ENCODE measurements around the gene ZFPM1.

Gene ZFPM1

DNA sequence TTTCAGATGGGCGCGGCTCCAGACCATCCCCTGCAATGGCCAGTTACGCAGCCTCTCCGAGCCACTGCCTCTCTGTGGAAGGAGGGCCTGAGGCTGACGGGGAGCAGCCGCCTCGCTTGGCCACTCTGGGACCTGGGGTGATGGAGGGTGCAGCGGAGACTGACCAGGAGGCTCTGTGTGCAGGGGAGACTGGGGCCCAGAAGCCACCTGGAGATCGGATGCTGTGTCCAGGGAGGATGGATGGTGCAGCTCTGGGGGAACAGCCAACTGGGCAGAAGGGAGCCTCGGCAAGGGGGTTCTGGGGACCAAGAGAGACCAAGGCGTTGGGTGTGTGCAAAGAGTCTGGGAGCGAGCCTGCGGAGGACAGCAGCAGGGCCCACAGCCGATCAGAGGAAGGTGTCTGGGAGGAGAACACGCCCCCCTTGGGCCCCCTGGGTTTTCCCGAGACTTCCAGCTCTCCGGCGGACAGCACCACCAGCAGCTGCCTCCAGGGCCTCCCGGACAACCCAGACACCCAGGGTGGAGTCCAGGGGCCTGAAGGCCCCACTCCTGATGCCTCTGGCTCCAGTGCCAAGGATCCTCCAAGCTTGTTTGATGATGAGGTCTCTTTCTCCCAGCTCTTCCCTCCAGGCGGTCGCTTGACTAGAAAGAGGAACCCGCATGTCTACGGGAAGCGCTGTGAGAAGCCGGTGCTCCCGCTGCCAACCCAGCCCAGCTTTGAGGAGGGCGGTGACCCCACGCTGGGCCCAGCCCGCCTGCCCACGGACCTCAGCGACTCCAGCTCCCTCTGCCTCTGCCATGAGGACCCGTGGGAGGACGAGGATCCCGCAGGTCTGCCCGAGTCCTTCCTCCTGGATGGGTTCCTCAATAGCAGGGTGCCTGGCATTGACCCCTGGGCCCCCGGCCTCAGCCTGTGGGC lies 17.4 kb upstream of the ZFPM1 start:
- no peak for DNase-seq

DNA sequence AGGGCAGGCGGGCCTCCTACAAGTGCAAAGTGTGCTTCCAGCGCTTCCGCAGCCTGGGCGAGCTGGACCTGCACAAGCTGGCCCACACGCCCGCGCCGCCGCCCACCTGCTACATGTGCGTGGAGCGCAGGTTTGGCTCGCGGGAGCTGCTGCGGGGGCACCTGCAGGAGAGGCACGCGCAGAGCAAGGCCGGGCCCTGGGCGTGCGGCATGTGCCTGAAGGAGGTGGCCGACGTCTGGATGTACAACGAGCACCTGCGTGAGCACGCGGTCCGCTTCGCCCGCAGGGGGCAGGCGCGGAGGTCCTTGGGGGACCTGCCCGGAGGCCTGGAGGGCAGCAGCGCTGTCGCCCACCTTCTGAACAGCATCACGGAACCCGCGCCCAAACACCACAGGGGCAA lies 16.3 kb upstream of the ZFPM1 start:
- DNase-seq = no peak

DNA sequence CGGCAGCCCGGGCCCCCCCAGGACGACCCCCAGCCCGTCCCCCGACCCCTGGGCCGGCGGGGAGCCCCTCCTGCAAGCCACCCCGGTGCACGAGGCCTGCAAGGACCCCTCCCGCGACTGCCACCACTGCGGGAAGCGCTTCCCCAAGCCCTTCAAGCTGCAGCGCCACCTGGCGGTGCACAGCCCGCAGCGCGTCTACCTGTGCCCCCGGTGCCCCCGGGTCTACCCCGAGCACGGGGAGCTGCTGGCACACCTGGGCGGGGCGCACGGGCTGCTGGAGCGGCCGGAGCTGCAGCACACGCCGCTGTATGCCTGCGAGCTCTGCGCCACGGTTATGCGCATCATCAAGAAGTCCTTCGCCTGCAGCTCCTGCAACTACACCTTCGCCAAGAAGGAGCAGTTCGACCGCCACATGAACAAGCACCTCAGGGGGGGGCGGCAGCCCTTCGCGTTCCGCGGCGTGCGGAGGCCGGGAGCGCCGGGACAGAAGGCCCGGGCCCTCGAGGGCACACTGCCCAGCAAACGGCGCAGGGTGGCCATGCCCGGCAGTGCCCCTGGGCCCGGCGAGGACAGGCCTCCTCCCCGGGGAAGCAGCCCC lies 15.6 kb upstream of the ZFPM1 start:
- peak in 1 of 2 experiments; percentile 57 for DNase-seq

DNA sequence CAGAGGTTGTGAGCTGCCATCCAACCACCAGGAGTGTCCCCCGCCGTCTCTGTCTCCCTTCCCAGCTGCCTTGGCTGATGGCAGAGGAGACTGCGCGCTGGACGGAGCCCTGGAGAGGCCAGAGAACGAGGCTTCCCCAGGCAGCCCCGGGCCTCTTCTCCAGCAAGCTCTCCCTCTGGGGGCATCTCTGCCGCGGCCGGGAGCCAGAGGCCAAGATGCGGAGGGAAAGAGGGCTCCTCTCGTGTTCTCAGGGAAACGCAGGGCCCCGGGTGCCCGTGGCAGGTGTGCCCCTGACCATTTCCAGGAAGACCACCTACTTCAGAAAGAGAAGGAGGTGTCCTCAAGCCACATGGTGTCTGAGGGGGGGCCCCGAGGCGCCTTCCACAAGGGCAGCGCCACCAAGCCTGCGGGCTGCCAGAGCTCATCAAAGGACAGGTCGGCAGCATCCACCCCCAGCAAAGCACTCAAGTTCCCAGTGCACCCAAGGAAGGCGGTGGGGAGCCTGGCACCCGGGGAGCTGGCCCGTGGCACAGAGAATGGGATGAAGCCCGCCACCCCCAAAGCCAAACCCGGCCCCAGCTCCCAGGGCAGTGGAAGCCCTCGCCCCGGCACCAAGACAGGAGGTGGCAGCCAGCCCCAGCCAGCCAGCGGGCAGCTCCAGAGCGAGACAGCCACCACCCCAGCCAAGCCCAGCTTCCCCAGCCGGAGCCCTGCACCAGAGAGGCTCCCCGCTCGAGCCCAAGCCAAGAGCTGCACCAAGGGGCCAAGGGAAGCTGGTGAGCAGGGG lies 14.8 kb upstream of the ZFPM1 start:
- DNase-seq = no peak

DNA sequence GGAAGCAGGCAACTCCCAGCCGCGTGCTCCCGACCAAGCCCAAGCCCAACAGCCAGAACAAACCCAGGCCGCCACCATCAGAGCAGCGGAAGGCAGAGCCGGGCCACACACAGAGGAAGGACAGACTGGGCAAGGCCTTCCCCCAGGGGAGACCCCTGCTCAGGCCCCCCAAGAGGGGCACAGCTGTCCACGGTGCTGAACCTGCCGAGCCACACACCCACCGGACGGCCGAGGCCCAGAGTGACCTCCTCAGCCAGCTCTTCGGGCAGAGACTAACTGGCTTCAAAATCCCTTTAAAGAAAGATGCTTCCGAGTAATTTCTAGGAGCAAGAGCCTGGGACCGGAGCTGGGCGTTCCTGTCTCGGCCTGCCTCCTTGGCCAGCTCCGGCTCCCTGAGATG lies 14.1 kb upstream of the ZFPM1 start:
- DNase-seq = no peak

DNA sequence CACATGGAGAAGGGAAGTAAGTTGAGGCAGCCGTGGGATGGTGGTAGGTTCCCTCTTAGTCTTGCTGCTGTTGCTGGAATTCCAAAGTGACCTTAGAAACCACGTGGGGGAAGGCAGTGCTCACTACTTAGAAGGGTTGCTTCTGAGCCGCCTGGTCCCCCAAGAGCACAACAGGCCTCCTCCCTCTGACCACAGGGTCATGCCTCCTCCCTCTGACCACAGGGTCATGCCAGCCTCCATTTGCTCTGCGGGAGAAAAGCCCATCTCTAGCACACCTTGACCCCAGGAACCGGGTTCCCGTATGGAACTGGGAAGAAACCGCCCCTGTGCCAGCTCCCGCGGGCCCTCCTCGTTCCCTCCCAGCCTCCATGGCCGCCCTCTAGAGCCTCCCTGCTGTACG lies 13.4 kb upstream of the ZFPM1 start:
- no peak for DNase-seq

DNA sequence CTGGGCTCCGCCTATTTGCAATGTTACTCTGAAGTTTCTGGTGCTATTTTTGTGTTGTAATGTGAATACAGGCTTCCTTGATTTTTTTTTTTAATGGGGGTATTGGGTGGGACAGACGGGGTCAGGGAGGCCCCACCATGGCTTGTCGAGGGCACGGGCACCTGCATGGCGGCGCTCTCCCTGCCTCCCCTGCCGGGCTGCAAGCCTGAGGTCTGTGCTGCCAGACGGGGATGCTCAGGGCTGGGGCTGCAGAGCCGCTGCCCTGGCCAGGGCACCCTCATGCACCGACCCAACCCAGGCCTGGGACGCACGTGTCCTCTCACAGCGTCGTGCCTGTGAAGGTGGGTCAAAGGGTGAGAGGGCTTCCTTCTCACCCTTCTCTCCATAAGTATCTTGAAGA lies 13.0 kb upstream of the ZFPM1 start:
- DNase-seq = no peak

DNA sequence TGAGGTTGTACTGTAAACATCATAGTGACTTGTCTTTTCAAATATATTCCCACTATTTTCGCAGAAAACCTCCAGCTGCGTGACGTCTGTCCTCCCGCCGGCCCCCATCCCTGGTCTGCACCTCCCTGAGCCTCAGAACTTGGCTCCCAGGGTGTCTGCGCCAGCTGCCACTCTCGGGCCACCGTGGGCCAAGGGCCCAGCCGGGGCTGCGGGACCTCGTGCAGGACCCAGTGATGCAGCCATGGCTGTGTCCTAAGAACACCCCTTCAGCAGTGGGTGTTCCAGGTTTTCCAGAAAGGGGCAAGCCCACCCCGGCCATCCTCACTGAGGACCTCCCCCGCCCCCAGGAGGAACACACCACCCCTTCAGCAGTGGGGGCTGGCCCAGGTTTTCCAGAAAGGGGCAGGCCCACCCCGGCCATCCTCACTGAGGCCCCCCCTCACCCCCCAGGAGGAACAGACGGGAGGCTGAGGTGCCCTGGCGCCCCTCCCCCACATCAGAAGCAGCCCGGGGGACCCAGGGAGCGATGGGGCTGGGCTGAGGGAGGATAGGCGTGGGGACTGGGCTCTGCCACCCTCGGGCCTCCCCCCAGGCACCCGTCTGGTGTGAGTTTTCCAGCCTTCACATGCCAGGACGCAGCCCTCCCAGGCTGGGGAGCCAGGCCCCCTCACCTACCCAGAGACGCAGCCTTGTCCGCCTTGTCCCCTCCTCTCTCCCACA lies 12.2 kb upstream of the ZFPM1 start:
- DNase-seq = no peak

DNA sequence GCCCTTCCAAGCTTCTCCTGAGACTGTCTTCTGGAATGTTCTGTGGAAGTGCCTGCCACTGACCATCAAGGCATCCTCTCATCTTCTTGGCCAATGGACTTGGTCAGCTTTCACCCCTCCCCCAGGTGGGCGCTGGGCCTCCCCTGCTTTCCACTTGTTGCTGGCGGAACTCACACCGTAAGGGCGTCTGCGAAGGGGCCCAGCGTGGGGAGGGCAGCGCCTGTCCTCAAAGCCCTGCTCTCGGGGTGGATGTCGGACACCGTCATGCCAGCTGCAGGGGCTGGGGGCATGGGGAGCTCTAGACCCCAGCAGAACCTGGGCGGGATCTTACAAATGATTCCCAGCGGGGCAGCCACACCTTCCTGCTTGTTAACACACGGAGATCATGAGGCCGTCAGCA lies 11.6 kb upstream of the ZFPM1 start:
- DNase-seq = no peak

DNA sequence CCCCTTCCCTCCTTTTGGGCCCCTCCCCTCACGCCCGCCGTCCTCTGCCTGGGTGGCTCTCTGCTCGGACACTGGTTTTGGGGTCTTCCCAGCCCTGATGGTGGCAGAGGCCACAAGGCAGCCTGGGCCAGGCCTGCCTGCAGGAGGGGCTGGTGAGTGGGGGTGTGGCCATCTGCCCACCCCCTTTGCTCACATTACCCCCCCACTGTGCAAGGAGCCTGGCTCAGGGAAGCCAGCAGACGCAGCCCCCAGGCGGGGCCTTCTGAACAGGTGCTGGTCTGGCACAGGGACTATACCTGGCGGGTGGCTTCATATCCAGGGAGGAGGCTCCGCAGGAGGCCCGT lies 10.7 kb upstream of the ZFPM1 start:
- DNase-seq = no peak

DNA sequence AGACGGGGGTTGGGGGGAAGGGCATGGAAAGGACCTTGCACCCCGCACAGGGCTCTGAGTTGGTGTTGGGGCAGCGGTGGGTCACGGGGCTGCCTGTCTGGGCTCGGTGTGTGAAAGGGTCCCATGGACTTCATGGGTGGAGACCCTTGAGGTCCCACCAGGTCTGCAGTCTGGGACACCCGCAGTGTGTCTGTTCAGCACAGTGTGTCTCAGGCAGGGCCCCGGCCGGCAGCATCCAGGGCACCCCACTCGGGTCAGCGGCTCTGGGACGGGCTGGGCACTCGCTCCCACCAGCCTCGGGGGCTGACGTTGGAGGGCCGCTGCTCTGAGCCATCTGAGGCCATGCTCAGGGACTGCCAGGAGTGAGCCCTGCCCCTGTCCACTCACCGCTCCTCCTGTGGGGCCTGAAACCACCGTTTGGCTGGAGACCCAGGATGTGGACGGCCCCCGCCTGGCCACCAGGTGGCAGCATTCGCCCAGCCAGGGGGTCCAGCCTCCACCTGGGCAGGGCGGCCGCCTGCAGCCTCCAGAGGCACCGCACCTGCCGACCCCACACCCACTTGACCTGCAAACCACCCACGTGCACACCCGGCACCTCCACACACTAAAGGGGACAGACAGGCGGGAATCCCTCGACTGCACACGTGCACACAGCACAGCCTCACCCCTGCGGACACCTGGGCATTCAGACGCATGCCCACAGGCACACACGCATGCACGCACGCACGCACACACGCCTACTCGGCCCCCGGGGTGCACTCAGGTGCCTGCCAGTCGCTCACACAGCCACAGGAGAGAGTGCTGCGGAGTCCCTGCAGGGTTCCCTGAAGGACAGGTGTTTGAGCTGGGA lies 10.1 kb upstream of the ZFPM1 start:
- peak; percentile 31 to 51 for DNase-seq

DNA sequence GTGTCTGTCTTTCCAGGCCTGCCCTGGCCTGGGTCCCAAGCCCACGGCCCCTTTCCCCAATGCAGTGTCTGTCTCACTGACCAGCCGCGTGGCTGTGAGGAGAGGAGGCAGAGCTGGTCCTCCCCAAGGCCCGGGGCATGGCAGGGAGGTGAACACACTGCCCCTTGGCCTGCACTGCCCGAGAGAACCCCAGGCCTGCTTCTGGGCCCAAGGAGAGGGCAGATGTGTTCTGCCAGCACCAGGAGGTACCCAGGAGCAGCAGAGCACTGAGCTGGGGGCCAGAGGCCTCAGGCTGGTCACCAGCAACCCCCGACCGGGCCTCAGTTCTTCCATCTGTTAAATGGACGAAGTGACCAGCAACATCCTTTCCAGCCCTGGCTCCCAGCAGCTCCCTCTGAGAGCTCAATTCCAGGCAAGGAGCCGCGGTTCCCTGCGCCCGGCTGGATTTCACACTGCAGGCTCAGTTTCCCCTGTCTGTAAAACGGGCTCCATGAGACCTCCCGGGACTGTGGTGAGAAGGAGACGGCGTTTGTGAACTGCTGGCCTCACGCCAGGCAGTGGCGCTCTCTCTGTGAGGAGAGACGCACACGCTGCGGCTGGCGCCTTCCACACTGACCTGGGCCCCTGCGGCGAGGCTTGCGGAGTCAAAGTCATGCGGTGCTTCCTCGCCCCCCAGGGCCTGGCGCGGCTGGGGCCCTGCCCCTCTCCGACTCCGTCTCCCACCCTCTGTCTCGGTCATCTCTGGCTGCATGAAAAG lies 8.1 kb upstream of the ZFPM1 start:
- DNase-seq = no peak

DNA sequence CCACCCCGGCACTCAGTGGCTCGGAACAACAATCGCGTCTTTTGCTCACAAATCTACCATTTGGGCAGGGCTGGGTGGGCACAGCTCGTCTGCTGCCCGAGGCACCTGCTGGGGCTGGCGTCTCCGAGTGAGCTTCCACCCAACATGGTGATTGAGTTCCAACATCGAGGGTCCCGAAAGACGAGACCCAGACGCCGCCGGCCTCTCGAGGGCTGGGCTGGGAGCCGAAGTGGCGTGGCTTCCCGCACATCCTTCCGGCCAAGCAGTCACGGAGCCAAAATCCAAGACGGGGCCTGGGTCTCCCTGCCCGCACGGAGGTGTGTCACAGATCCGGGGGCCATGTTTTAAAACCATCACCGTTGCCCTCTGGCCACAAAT lies 7.5 kb upstream of the ZFPM1 start:
- DNase-seq = no peak

DNA sequence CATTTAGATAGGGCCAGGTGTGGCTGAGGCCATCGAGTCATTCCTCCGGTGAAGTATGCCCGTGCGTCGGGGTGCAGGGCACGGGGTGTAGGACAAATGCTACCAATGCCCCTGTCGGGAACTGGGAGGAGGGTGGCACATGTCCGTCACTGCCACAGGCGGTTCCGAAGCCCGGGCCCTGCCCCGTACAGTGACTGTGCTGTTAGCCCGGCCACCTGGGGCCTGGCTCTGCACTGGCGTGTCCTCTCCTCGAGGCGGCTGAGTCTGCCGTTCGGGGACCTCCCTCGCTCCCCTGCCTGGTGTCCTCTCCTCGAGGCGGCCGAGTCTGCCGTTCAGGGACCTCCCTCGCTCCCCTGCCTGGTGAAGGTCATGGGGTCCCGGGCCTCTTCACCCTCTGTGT lies 7.0 kb upstream of the ZFPM1 start:
- DNase-seq = no peak

DNA sequence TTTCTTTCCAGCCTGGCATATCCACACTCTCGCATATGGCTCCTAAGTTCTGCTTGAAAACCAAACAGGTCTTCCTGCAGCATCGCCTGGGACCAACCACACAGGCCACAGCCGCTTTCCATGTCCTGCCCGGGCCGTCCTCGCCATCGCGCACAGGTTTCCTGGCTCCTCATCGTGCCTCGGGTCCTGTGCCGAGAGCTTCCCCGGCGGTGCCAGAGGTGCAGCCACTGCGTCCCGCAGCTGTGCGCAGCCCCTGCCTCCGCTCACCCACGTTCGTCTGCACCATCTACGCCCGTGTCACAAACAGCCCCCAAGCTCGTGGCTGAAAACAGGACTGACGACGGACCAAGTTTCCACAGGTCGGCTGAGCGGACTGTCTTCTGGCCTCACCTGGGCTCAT lies 6.3 kb upstream of the ZFPM1 start:
- DNase-seq = no peak

DNA sequence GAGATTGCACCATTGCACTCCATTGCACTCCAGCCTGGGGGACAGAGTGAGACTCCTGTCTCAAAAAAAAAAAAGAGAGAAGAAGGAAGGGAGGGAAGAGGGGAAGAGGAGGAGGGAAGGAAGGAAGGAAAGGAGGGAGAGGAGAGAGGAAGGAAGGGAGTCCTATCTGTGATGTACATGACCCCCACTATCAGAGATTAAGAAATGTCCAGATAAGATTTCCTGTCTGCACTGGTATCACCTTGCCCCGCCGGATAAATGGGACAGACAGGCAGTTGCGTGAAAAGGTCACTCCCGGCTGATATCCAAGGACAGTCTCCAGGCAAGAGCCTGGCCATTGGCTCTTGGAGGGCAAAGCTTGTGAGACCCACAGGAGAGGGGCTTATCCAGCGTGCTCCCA lies 5.2 kb upstream of the ZFPM1 start:
- DNase-seq = no peak

DNA sequence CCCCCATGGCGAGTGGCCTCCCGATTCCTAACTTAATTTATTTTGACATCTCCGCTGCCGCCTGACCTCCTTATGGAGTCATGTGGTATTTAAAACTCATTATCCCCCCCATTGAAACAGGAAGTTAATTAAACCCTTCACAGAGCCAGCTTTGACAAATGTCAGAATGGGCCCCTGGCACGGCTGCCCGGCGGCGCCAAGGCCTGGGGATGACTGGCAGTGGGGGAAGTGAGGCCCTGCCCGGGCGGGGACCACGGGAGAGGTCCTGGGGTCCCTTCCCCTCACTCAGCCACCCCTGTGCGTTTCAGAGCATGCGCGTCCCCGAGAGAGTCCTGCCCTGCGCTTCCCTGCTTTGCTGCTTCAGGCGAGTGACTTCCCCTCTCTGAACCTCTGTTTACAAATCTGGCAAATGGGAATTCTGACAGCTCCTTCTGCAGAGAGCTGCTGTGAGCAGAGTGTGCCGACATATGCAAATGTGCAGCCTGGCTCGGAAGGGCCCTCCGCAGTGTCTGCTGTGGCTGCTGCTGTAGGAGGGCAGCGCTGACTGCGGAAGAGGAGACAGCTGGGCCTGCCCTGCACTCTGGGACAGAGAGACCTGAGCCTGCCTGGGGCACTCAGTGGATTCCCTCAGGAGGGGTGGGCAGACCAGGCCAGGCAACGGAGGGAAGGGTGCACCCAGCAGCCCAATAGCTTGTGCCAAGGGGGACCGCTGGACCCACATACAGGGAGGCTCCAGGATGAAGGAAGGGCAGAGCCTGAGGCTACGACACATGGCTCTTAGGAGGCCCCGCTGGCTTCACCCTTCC lies 4.4 kb upstream of the ZFPM1 start:
- DNase-seq = no peak

DNA sequence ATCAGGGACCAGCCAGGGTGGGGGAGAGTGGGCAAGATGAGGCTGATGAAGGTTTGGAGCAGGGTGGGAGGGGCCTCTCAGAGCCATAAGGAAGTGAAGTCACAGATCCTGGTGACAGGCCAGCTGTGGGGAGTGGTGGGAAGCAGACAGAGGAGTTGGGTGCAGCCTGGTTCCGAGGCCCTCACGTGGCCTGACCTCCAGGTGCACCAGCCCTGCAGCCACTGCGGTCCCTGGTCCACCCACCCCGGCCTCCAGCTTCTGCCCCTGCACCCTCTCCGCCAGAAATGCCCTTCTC lies 3.9 kb upstream of the ZFPM1 start:
- no peak for DNase-seq

DNA sequence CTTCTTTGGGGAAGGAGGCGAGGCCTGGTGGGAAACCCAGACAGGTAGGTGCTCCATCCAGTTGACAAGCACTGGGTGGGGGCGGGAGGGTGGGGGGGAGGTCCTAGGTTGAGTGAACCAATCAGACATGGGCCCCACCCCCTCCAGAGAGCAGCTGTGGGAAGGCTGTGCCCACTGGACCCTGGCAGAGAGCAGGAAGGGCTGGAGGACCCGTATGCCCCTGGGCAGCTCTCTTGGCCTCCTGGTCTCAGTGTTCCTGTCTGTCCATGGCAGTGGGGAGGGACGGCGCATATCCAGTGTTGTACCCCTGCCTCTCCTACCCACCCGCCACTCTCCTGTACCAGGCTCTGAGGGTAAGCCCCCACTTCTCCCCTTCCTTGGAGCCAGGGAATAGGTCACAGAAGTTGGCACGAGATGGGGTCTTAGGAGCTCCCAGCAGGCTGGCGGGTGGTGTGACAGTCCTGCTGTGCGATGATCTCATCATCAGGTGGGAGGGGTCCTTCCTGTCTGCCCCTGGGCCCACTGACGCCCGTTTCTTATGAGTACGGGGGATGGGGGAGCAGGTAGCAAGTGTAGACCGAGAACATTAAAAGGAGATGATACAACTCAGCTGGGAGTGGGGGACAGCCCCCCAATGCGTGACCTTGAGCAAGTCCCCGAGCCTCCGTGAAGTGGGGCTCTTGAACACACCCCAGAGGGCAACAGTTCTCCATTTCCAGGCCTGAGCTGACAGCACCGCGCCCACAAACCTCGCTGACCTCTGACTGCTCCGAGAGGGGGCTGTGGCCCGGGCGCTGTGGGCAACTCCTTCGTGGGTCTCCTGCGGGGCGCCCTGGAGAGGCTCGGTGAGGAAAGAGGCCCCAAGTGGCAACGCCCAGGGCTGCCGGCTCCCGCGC lies 1.2 kb upstream of the ZFPM1 start:
- no peak for DNase-seq
